C4-2B (cell line): ENCODE data around the gene MPC1.
"Not testable (repeated sequence)": the region's sequence is repeated elsewhere in the genome, so short reads cannot be mapped to it uniquely, and the experiment has no call there.

Source experiments
- H3K27ac ChIP-seq: fragments of 450-650 bp; 2 replicates; pipeline ENCODE4 v1.5.1; 2017
- CTCF ChIP-seq: fragments of 450-650 bp; conservative IDR thresholded peaks from 2 replicates; pipeline ENCODE4 v1.5.1; 2017; ENCODE audit warnings: mild to moderate bottlenecking
- ZFX ChIP-seq: fragments of 450-650 bp; IDR thresholded peaks from 2 replicates; pipeline ENCODE4 v1.6.1; 2017

The MPC1 gene

GRCh38 chr6:166365806-166366205 is 16.9 kb downstream of the MPC1 start:
- H3K27ac ChIP-seq: no peak overlapping the region
- no peak for TF ChIP-seq CTCF
- TF ChIP-seq ZFX: no peak

- TF ChIP-seq ZFX: no peak
Observed at GRCh38 chr6:166365221-166365620, 17.5 kb downstream of the MPC1 start.

GRCh38 chr6:166364456-166364855 is 18.3 kb downstream of the MPC1 start:
- no peak for TF ChIP-seq CTCF
- no peak for TF ChIP-seq ZFX
- no peak overlapping the region for H3K27ac ChIP-seq

More at GRCh38 chr6:166365221-166365620, 17.5 kb downstream of the MPC1 start:
- no peak overlapping the region for H3K27ac ChIP-seq

- not testable (repeated sequence) for H3K27ac ChIP-seq
Observed at GRCh38 chr6:166362427-166362826, 20.3 kb downstream of the MPC1 start.

GRCh38 chr6:166361077-166361429 is 21.7 kb downstream of the MPC1 start:
- no peak overlapping the region for H3K27ac ChIP-seq
- TF ChIP-seq CTCF: no peak
- no peak for TF ChIP-seq ZFX

- TF ChIP-seq CTCF (no peak), ZFX (no peak)
- H3K27ac ChIP-seq: no peak overlapping the region
Observed at GRCh38 chr6:166360243-166361076, 22.3 kb downstream of the MPC1 start.

- no peak for TF ChIP-seq CTCF
- no peak for TF ChIP-seq ZFX
- no peak overlapping the region for H3K27ac ChIP-seq
Observed at GRCh38 chr6:166355552-166355951, 27.2 kb downstream of the MPC1 start.

GRCh38 chr6:166354965-166355364 is 27.8 kb downstream of the MPC1 start:
- TF ChIP-seq ZFX (no peak), CTCF (no peak)
- no peak overlapping the region for H3K27ac ChIP-seq
